HT-29 (cell line): Measurements from ENCODE around the gene CHST6. TPM values are rescaled to one million over a fixed set of nuclear protein-coding genes. Genes with fewer than 3 reads are reported as not detected.
"Not testable (repeated sequence)": the region's sequence is repeated elsewhere in the genome, so short reads cannot be mapped to it uniquely, and the experiment has no call there.

ENCODE experiments used
- DNase-seq: peaks from one replicate; pipeline ENCODE4 v3.0.0-alpha.2; 2015; ENCODE audit warnings: low spot score
- total RNA-seq: library from RNA; depleted of rRNA; stranded (reverse); fragments of >200 nt; shearing (Covaris generic); gene quantifications from 2 replicates; pipeline ENCODE4 v1.2.3, GENCODE V29; 2014

Gene CHST6
- total RNA-seq, 1 experiment from 2014 or later = not detected

DNA sequence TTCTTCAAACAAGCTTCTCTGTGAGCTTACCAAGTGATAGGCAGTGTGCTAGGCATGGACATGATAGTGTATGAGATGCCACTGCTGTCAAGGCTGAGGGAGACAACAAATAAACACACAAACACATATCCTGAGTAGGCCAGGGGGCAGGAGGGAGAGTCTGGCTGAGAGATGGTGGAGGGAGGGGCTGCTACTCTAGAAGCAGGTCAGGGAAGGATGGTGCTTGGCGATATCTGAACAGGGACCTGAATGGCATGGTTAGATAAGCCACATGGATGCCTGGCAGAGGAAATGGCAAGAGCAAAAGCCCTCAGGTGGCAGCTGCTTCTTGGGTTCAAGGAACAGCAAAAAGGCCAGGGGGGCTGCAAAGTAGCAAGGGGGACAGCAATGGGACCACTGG, 8.6 kb upstream of the CHST6 start:
- no peak for DNase-seq

DNA sequence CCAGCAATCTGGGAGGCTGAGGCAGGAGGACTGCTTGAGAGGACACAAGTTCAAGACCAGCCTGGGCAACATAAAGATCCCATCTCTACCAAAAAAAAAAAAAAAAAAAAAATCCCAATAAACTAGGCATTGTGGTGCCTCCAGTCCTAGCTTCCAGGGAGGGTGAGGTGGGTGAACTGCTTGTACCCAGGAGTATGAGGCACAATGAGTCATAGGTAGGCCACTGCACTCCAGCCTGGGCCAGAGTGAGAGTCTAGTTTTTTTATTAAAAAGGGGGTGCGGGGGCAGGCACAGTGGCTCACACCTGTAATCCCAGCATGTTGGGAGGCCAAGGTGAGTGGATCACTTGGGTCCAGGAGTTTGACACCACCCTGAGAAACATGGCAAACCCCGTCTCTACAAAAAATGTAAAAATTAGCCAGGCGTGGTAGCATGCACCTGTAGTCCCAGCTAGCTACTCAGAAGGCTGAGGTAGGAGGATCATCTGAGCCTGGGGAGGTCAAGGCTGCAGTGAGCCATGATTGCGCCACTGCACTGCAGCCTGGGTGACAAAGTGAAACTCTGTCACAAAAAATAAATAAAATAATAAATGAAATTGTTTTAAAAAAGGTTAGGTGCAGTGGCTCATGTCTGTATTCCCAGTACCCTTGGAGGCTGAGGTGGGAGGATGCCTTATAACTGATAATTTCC, 7.8 kb upstream of the CHST6 start:
- no peak for DNase-seq

DNA sequence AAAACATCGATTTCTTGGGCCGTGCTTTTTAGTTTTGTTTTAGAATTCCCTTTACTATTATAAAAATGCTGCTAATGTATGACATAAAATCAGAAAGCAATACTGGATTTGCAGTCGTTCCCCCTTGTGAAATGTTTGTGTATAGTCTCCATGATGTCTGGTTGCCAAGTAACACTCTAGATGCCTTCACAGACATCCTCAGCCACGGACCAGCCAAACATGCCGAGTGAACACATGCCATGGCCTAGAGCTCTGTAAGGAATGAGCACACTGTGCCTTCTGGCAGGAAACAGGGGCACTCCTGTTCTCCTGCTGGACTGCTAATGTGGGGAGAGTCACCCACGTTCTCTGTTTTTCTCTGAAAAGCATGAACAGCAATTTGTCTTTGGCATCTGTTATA, 6.6 kb upstream of the CHST6 start:
- DNase-seq = not testable (repeated sequence)

DNA sequence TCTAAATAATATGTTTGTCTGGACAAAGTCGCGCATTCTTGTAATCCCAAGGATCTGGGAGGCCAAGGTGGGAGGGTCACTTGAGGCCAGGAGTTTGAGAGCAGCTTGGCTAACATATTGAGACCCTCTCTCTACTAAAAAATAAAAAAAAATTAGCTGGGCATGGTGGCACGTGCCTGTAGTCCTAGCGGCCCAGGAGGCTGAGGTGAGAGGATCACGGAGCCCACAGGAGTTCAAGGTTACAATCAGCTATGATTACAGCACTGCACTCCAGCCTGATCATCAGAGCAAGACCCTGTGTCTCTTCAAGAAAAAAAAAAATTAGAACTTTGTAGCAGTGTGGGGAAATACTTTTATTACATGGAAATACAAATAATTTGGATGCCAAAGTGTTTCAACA, 6.1 kb upstream of the CHST6 start:
- no peak for DNase-seq

- peak; percentile 38 for DNase-seq
Measured at GRCh38 chr16:75498605-75499322, 3.5 kb upstream of the CHST6 start.

DNA sequence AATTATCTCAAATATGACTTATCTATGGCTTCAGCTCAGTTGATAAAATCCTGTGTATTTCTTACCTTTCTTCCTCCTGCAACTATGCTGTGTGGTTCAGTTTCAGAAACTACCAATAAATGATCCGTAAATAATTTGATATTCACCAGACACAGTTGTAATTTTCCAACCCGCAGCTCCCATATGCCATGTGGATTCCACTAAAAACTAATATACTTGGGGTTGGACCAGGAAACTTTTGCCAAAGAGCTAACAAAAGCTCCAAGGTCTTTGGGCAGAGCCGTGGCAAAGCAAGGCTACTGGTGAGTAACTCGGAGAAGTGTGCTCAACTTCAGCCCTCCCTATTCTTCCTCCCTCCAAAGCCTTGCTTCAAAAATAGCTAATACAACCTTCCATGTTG, 2.3 kb upstream of the CHST6 start:
- DNase-seq = no peak

DNA sequence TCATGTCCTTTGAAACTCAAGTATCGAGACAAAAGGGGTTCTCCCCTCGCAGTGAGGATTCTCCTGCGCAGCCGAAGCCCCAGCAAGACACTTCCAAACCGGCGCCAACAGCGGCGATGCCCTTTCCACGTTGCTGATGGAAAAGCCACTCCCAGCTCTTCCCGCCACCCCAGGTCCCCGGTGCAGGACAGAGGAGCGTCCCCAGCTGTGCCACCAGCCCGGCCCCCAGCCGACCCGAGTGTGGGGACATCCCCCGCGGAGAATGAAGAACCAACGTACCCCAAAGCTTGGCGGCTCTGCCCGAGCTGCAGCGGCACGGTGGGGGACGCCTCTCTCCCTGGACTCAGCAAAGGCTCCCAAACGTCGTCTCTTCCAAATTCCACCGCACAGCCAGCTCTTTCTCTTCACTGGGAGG, 573 bp downstream of the CHST6 start:
- no peak for DNase-seq

DNA sequence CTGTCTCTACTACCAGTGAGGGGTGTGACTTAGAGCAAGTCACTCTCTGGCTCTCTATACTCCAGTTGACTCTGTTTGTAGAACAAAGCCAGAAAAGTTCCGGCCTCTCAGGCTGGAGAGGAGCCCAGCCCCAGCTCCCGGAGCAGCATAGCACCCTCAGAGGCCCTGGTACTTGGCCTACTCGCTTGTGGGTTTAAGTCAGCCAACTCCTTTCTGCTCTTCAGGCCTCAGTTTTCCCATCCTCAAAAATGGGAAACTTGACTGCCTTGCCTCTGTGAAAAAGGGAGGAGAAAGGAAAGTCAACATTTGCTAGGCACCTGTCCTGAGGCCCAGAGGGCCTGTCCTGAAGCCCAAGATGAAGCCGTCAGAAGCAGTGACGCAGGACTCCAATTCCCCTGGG, 1.1 kb downstream of the CHST6 start:
- DNase-seq = no peak

DNA sequence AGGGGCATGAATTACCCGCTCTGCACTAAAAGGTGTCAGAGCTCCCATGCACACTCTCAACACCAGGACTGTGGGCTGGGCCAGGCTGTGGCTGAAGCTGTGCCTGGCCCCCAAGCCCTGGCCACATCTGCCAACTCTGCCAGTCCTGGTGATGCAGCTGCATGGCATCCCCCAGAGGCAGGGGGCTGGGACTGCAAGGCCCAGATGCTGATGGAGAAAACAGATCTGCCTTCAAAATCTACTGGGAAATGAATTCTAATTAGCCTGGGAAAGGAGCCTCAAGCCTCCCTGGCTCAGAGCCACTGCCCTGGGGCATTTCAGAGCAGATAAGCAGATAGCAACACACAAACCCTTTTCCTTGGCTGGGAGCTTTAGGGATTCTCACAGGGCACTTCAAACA, 3.4 kb downstream of the CHST6 start:
- peak; percentile 36 for DNase-seq

DNA sequence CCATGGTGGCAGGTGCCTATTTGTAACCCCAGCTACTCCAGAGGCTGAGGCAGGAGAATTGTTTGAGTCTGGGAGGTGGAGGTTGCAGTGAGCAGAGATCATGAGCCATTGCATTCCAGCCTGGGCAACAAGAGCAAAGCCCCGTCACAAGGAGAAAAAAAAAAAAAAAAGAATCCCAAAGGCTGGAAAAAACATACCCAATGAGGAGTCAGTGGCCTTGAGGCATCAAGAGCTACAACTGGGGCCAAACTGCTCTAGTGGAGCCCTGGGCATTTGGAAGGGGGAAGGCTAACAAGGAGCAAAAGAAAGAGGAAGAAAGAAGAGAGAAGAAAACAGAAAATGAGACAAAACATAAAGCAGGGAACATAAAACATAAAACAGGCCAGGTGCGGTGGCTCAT, 6.9 kb downstream of the CHST6 start:
- DNase-seq = no peak

- no peak for DNase-seq
Measured at GRCh38 chr16:75486676-75487313, 8.4 kb downstream of the CHST6 start.

- DNase-seq = peak; percentile 69
Measured at GRCh38 chr16:75486014-75486675, 9.1 kb downstream of the CHST6 start.

DNA sequence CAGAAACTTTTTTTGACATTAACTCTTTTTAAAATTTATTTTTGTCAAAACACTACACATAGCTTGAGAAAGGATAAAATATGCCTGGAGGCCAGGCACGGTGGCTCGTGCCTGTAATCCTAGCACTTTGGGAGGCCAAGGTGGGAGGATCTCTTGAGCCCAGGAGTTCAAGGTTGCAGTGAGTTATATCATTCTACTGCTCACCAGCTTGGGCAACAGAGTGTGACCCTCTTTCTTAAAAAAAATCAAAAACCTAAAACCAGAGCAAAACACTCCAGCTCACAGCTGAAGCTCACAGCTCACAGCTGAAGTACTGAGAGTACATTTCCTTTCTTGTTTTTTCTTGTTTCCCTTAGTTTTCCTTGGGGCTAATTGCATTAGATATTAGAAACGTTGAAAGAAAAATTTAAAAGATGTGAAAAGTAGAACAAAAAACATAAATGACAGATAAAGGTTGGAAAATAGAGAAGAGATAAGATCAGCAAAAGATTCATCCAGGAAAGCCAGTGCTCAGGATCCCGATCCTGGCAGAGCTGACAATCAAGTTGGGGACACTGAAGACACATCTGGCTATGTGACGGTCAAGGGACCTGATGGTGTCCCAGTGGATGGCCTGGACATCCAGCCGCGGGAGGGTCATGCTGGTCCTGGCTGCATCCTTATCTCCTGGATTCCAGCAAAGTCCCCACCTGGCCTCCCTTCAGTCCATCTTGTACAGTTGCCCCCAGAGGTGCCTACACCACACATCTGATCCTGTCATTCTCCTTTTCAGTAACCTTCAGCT, 9.8 kb downstream of the CHST6 start:
- DNase-seq = no peak

GRCh38 chr16:75483222-75483621, 12.0 kb downstream of the CHST6 start:
- peak; percentile 73 for DNase-seq

- DNase-seq = no peak
Measured at GRCh38 chr16:75482434-75483205, 12.6 kb downstream of the CHST6 start.

DNA sequence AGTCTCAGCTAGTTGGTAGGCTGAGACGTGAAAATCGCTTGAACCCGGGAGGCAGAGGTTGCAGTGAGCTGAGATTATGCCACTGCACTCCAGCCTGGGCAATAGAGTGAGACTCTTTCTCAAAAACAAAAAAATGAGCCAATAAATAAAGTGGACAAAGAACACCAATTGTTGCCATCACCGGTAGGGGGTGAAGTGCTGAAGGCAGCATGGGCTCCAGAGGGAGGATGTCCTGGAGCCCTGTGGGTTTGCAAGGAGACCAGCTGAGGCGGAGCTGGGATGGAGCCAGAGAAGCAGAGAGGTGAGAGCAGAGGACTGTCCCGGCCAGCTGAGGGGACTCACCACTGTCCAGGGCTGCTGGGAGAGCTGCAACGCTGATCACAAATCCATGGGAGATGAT, 13.8 kb downstream of the CHST6 start:
- peak; percentile 15 for DNase-seq

DNA sequence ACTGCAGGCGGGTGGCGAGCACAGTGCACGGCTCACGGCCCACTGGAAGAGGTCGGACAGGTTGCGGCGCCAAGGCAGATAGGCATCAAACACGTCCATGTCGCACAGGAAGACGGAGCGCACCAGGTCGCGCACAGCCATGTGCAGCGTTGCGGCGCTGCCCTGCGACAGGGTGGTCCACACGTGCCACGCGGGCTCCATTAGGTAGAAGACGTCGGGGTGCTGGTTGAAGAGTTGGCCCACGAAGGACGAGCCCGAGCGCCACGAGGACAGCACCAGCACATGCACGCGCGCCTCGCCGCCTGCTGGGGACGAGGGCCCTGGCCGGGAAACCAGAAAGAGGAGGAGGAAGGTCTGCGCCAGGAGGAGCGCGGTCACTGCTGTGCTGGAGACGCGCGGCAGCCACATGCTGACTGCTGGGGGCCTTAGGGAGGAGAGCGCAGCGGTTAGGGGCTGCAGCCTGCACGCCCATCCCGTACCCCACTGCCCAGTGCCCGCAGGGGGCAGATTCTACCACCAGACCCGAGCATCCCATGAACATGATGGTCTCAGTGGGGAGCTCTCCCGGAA, 15.7 kb downstream of the CHST6 start:
- no peak for DNase-seq

DNA sequence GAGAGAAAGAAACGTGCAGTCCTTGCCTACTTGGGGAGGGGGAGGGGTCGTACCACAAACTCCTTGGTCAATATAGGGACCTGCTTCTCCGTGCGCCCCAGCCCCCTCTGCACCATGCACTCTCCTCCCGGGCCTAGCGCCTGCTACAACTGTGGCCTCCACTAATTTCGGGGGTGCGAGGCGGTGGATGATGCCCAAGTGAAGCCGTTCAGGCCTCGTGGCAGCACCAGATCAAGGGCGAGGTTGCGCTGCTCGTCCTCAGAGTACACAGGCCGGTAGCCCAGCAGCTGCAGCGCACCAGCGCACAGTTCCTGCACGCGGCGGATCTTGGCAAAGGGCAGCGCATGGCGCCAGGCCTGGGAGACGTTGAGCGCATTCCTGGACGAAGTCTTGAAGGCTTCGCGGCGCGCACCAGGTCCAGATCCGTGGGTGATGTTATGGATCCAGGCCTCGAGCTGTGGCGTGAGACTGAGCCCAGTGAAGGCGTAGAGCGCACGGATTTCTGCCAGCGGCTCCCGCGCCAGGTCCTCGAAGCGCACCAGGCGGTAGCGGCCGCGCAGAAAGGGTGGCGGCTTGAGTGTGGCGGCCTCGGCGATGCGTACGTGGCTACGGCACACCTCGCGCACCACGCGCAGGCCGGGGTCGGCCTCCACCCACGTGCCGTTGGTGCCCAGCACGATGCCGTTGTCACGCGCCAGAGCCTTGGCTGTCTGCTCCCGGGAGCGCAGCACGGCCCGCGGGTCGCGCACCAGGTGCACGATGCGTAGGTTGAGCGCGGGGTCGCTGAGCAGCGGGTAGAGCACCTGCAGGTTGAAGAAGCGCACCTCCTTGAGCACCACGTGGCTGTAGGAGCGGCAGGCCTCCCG, 16.5 kb downstream of the CHST6 start:
- no peak for DNase-seq

GRCh38 chr16:75477680-75478473, 17.4 kb downstream of the CHST6 start:
- no peak for DNase-seq
